ENCODE measurements around the gene EIF2AK3.

Gene EIF2AK3

GRCh38 chr2:88601286-88601685, 26.0 kb downstream of the EIF2AK3 start:
- TF ChIP-seq CTCF (IDR thresholded peaks at IDR 0.05): no peak
- DNase-seq (ENCODE audit: low spot score): no peak
- Histone ChIP-seq H3K4me3 (no peak overlapping the region), H3K27ac (peak overlapping the region in 1 of 2 donors; percentile 19)

DNA sequence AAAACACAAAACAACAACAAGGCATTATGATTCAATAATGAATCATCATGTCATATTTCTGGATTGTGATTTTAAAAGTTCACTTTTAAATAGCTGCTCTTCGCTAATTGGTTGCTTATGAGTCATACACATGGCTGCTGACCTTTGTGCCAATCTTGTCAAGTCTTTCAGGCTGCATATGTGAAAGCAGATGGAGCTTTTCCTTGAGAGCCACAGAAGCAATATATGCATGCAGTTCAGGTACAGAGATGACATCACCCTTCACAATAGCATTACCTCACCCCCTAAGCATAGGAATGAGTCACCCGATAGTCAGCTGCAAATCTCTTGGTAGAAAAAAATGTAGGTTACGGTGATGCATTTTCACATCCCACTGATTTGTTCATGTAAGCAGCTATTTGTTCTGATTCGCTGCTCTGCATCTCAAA, 27.2 kb downstream of the EIF2AK3 start:
- H3K4me3 ChIP-seq: peak overlapping the region; percentile 33
- peak overlapping the region in 1 of 2 donors; percentile 5 for H3K27ac ChIP-seq

DNA sequence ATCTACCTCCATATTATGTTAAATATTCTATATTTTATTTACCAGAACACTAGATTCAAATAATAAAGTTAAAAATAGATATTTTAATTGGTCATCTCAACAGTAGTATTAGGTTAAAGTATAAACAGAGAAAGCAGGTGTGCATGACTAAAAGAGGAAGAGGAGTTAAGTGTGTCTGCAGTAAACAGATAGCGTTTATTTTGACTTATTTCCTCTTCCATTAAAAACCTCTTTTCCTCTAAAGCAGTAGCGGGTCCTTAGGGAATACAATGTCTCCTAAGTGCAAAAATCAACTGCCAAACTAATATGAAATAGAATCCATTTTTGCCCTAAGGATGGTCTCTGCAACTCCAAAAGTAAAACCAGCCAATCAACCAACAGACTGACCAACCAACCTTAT, 27.7 kb downstream of the EIF2AK3 start:
- no peak for DNase-seq (ENCODE audit: low spot score)
- TF ChIP-seq CTCF (IDR thresholded peaks at IDR 0.05): no peak
- peak overlapping the region; percentile 33 for H3K4me3 ChIP-seq
- peak overlapping the region in 1 of 2 donors; percentile 5 for H3K27ac ChIP-seq

More for the DNA sequence above, 27.2 kb downstream of the EIF2AK3 start:
- no peak for DNase-seq (ENCODE audit: low spot score)
- TF ChIP-seq CTCF (IDR thresholded peaks at IDR 0.05): no peak

DNA sequence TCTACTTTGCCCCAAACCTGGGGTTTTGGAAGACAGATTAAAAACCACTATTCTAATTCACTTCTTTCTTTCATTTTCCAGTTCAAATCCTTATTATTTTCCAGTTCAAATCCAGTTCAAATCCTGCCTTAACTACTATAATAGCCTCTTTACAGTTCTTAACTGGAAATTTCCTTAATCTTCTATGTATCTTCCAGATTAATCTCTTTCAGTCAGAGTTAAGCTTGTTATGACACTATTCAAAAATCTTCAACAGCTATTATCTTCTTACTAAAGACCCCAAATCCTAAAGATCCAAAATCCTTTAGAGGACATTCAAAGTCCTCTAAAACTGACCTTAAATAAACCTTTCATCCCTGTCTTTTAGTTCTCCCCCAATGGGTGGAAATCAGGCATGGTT, 30.1 kb downstream of the EIF2AK3 start:
- Histone ChIP-seq H3K27ac (no peak overlapping the region), H3K4me3 (no peak overlapping the region)
- DNase-seq (ENCODE audit: low spot score): no peak
- no peak for TF ChIP-seq CTCF (IDR thresholded peaks at IDR 0.05)

- DNase-seq (ENCODE audit: low spot score): no peak
- Histone ChIP-seq H3K27ac (no peak overlapping the region), H3K4me3 (no peak overlapping the region)
- no peak for TF ChIP-seq CTCF (IDR thresholded peaks at IDR 0.05)
These were observed 31.0 kb downstream of the EIF2AK3 start for GRCh38 chr2:88596141-88596830.

DNA sequence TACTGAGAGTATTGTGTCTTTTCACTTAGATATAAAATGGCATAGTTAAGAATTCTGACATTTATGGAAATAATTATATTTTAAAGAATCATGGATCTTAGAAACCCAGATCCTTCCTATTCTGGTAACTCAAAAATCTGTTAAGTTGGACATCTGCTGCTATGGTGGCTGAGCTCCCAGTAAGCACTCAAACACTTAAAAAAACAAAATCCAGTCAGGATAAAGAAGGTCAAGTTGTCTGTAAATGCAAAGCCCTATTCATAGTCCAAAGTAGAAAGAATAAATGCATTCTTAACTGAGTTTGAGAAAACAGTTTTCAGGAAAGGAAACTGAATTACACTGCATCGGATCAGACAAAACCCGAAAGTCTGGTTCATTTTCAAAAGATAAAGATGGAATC, 35.6 kb downstream of the EIF2AK3 start:
- Histone ChIP-seq H3K4me3 (no peak overlapping the region), H3K27ac (no peak overlapping the region)
- TF ChIP-seq CTCF (IDR thresholded peaks at IDR 0.05): no peak
- no peak for DNase-seq (ENCODE audit: low spot score)

DNA sequence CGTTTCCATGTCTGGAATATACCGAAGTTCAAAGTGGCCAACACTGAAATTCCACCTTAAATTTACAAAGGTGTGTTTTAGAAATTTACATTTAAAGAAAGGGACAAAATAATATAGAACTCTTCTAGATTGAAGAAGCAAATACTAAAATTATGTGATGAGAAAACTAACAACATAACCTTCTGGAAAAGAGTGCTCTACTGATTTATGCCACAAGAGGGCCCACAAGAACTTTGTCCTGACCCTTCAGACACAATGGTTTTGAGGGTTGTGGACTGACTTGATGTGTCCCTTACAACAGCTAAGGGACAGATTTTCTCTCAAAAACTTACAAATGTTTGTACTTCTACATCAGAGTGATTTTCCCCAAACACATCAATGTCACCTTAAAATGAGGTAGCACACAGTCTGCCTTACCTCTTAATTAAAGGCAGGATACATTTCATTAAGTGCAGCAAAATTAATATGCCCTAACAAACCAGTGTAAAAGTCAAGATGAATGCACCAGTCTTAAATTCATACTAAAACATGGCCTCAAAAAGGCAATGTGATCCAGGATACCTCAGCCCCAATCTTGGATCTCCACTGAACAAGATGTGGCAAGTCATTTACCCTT, 36.2 kb downstream of the EIF2AK3 start:
- no peak for DNase-seq (ENCODE audit: low spot score)
- Histone ChIP-seq H3K4me3 (no peak overlapping the region), H3K27ac (no peak overlapping the region)
- peak; percentile 69 for TF ChIP-seq CTCF (IDR thresholded peaks at IDR 0.05)
